Peyer's patch (tissue), 4 donors: Measurements from ENCODE around the gene SPATC1L.

Experiments
- POLR2A ChIP-seq, 2 donors: fragments of 450-650 bp; IDR thresholded peaks; one replicate each; pipeline ENCODE4 v1.5.1; 2017; ENCODE audit warnings: antibody characterized with exemption in 2 of 2, mild to moderate bottlenecking in 2 of 2, moderate library complexity in 2 of 2
- TF ChIP-seq, protein P1 (sequence below), 6 experiments: fragments of 450-650 bp in 4 of 6; fragments of 200-600 bp in 2 of 6; sonication (generic) in 1 of 6; IDR thresholded peaks; one replicate each; pipeline ENCODE4 v1.5.1; 2017 to 2019; ENCODE audit warnings: antibody characterized with exemption in 6 of 6, mild to moderate bottlenecking in 3 of 6, moderate library complexity in 1 of 6

DNA sequence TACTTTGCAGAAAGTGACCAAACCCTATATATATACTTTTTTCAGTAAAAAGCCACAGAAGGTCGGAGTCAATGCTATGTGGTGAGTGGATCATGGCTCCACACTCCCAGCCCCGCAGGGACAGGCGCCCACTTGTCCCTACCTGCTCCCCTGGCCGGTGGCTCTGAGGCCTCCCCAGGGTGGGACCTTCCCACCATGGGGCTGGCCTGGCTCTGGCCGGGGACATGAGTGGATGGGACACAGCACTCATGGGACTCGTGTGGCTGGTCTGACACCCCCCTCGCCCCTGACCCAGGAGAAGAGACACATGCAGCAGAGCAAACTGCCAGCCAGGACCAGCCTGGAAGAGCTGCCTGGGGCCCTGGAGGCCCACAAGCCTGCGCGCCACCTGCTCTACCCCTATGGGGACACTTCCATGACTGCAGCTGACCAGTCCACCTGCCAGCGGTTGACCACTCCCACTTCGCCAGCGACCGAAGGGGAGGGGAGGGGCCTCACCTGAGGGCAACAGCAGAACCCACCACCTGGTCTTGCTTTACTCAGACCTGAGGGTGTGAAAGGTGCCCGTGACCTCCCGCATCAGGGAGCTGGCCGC lies 2.2 kb downstream of the SPATC1L start:
- TF ChIP-seq, protein P1, sequence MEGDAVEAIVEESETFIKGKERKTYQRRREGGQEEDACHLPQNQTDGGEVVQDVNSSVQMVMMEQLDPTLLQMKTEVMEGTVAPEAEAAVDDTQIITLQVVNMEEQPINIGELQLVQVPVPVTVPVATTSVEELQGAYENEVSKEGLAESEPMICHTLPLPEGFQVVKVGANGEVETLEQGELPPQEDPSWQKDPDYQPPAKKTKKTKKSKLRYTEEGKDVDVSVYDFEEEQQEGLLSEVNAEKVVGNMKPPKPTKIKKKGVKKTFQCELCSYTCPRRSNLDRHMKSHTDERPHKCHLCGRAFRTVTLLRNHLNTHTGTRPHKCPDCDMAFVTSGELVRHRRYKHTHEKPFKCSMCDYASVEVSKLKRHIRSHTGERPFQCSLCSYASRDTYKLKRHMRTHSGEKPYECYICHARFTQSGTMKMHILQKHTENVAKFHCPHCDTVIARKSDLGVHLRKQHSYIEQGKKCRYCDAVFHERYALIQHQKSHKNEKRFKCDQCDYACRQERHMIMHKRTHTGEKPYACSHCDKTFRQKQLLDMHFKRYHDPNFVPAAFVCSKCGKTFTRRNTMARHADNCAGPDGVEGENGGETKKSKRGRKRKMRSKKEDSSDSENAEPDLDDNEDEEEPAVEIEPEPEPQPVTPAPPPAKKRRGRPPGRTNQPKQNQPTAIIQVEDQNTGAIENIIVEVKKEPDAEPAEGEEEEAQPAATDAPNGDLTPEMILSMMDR (IDR thresholded peaks at IDR 0.05): no peak
- no peak for TF ChIP-seq POLR2A (IDR thresholded peaks at IDR 0.05)
